SK-N-MC (cell line): ENCODE measurements around the gene PBOV1.

Source experiments
- EZH2 ChIP-seq: fragments of 200-600 bp; sonication (generic); IDR thresholded peaks from one replicate; pipeline ENCODE4 v1.6.1; 2017; ENCODE audit warnings: antibody characterized with exemption
- POLR2AphosphoS5 ChIP-seq: IDR thresholded peaks from 2 replicates; pipeline ENCODE4 v1.6.1; 2012; ENCODE audit warnings: mild to moderate bottlenecking, low read depth, low read length, borderline replicate concordance

GRCh38 chr6:138250053-138250452, 31.8 kb upstream of the PBOV1 start:
- TF ChIP-seq POLR2AphosphoS5 (no peak), EZH2 (no peak)
